SK-N-SH treated with all-trans-retinoic acid at 6 μM for 48 hours (cell line): Measurements from ENCODE around the gene CFD.

Experiments used
- ATAC-seq: fragments of 200-7000 bp; cut with Tn5 transposase; 3 replicates; pipeline ENCODE4 v1.9.1; 2020; ENCODE audit warnings: mild to moderate bottlenecking, moderate library complexity
- ARNTL ChIP-seq: fragments of 450-650 bp; formaldehyde crosslinking; IDR thresholded peaks from 2 replicates; pipeline ENCODE4 v1.5.0; 2020; ENCODE audit warnings: low read depth, mild to moderate bottlenecking, moderate library complexity, borderline replicate concordance
- BACH2 ChIP-seq: fragments of 250-450 bp; sonication (Bioruptor Pico); IDR thresholded peaks from 2 replicates; pipeline ENCODE4 v1.9.0; 2021; ENCODE audit warnings: mild to moderate bottlenecking, borderline replicate concordance
- CSDC2 ChIP-seq: fragments of 250-450 bp; sonication (Bioruptor Pico); IDR thresholded peaks from 2 replicates; pipeline ENCODE4 v1.5.0; 2020; ENCODE audit warnings: mild to moderate bottlenecking, moderate library complexity
- CSRNP3 ChIP-seq: fragments of 250-450 bp; sonication (Bioruptor Pico); IDR thresholded peaks from 2 replicates; pipeline ENCODE4 v1.5.1; 2021; ENCODE audit warnings: mild to moderate bottlenecking, moderate library complexity
- ESRRG ChIP-seq: fragments of 250-450 bp; sonication (Bioruptor Pico); IDR thresholded peaks from 2 replicates; pipeline ENCODE4 v1.6.1; 2021; ENCODE audit warnings: mild to moderate bottlenecking
- GLIS3 ChIP-seq: fragments of 250-450 bp; sonication (Bioruptor Pico); IDR thresholded peaks from 2 replicates; pipeline ENCODE4 v1.5.0; 2020; ENCODE audit warnings: mild to moderate bottlenecking, moderate library complexity
- ISL1 ChIP-seq: fragments of 250-450 bp; sonication (Bioruptor Pico); IDR thresholded peaks from 2 replicates; pipeline ENCODE4 v2.1.2; 2022; ENCODE audit warnings: mild to moderate bottlenecking, moderate library complexity
- OSR1 ChIP-seq: fragments of 250-450 bp; sonication (Bioruptor Pico); IDR thresholded peaks from 2 replicates; pipeline ENCODE4 v1.8.0; 2022; ENCODE audit warnings: moderate library complexity, mild to moderate bottlenecking, inconsistent platforms
- PATZ1 ChIP-seq: fragments of 250-450 bp; sonication (Bioruptor Pico); IDR thresholded peaks from 2 replicates; pipeline ENCODE4 v1.8.0; 2020; ENCODE audit warnings: mild to moderate bottlenecking, moderate library complexity, borderline replicate concordance
- POU6F1 ChIP-seq: fragments of 250-450 bp; sonication (Bioruptor Pico); IDR thresholded peaks from 2 replicates; pipeline ENCODE4 v1.8.0; 2021; ENCODE audit warnings: low read depth, mild to moderate bottlenecking, moderate library complexity, borderline replicate concordance
- SNAI2 ChIP-seq: fragments of 250-450 bp; sonication (Bioruptor Pico); IDR thresholded peaks from 2 replicates; pipeline ENCODE4 v1.5.0; 2020; ENCODE audit warnings: mild to moderate bottlenecking, moderate library complexity
- TCF4 ChIP-seq: fragments of 250-450 bp; sonication (Bioruptor Pico); IDR thresholded peaks from 2 replicates; pipeline ENCODE4 v1.8.0; 2021; ENCODE audit warnings: mild to moderate bottlenecking, moderate library complexity, borderline replicate concordance
- TOX ChIP-seq: fragments of 250-450 bp; sonication (Bioruptor Pico); IDR thresholded peaks from 2 replicates; pipeline ENCODE4 v1.8.0; 2021; ENCODE audit warnings: mild to moderate bottlenecking, moderate library complexity, borderline replicate concordance
- TSHZ2 ChIP-seq: fragments of 250-450 bp; sonication (Bioruptor Pico); IDR thresholded peaks from 2 replicates; pipeline ENCODE4 v1.5.0; 2020; ENCODE audit warnings: mild to moderate bottlenecking, moderate library complexity
- ZC3H10 ChIP-seq: fragments of 250-450 bp; sonication (Bioruptor Pico); IDR thresholded peaks from 2 replicates; pipeline ENCODE4 v1.5.1; 2021; ENCODE audit warnings: mild to moderate bottlenecking, moderate library complexity
- ZFP3 ChIP-seq: fragments of 250-450 bp; sonication (Bioruptor Pico); IDR thresholded peaks from 2 replicates; pipeline ENCODE4 v1.5.0; 2020; ENCODE audit warnings: mild to moderate bottlenecking, moderate library complexity
- ZFP30 ChIP-seq: fragments of 450-650 bp; formaldehyde crosslinking; IDR thresholded peaks from 2 replicates; pipeline ENCODE4 v1.5.0; 2022; ENCODE audit warnings: mild to moderate bottlenecking, moderate library complexity
- ZNF565 ChIP-seq: fragments of 450-650 bp; formaldehyde crosslinking; conservative IDR thresholded peaks from 2 replicates; pipeline ENCODE4 v1.5.0; 2020; ENCODE audit warnings: low read depth, mild to moderate bottlenecking, moderate library complexity
- ZNF70 ChIP-seq: fragments of 450-650 bp; formaldehyde crosslinking; IDR thresholded peaks from 2 replicates; pipeline ENCODE4 v1.5.0; 2020; ENCODE audit warnings: mild to moderate bottlenecking, moderate library complexity

The CFD gene

GRCh38 chr19:827314-827709 lies 32.2 kb upstream of the CFD start (continued):
- no peak for TF ChIP-seq CSRNP3
- TF ChIP-seq, all 23 proteins: peak for 0

- no peak for ATAC-seq
- TF ChIP-seq TSHZ2 (CRISPR knock-in tag) (no peak), ZNF70 (CRISPR knock-in tag) (no peak), ZNF565 (CRISPR knock-in tag) (no peak)
Observed at GRCh38 chr19:827710-828321, 31.6 kb upstream of the CFD start, which contains the start of gene AZU1. Gene AZU1, plus strand, starts transcription at chr19:827837. Its CDS starts 10 bp downstream, at chr19:827847.

DNA sequence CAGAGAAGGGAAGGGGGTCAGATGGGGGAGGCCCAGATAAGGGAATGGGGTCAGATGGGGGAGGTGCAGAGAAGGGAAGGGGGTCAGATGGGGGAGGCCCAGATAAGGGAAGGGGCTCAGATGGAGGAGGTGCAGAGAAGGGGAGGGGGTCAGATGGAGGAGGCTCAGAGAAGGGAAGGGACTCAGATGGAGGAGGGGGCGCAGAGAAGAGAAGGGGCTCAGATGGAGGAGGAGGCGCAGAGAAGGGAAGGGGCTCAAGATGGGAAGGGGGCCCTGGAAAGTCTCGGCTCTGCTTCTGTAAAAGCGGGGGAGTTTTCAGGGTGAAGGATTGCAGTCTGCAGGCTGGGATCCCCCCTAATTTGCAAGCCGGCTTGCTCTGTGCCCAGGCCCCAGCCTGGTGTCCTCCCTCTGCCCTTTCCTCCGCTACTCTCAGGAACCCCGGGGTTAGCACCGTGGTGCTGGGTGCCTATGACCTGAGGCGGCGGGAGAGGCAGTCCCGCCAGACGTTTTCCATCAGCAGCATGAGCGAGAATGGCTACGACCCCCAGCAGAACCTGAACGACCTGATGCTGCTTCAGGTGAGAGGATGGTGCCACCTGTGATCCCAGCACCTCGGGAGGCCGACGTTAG lies 30.2 kb upstream of the CFD start:
- no peak for ATAC-seq
- no peak for TF ChIP-seq PATZ1
- no peak for TF ChIP-seq ARNTL (CRISPR knock-in tag)
- TF ChIP-seq CSRNP3: no peak
- TF ChIP-seq TSHZ2 (CRISPR knock-in tag): no peak
- no peak for TF ChIP-seq ZFP3 (CRISPR knock-in tag)
- TF ChIP-seq TOX: no peak
- TF ChIP-seq SNAI2 (CRISPR knock-in tag): no peak
- no peak for TF ChIP-seq TCF4 (CRISPR knock-in tag)
- no peak for TF ChIP-seq BACH2 (CRISPR knock-in tag)
- no peak for TF ChIP-seq ISL1 (CRISPR knock-in tag)
- no peak for TF ChIP-seq ESRRG (CRISPR knock-in tag)
- TF ChIP-seq GLIS3 (CRISPR knock-in tag): no peak
- TF ChIP-seq CSDC2 (CRISPR knock-in tag): no peak
- no peak for TF ChIP-seq POU6F1 (CRISPR knock-in tag)
- TF ChIP-seq ZC3H10: no peak
- no peak for TF ChIP-seq ZFP30 (CRISPR knock-in tag)
- TF ChIP-seq OSR1 (CRISPR knock-in tag): no peak
